Coronary artery (tissue), 2 donors: Measurements from ENCODE around the gene KAZN.

Experiments used
- DNase-seq: peaks from one replicate; pipeline ENCODE4 v3.0.0-alpha.2; 2017; ENCODE audit warnings: low spot score
- H3K27ac ChIP-seq, 2 donors: fragments of 200-600 bp; sonication (generic); one replicate each; pipeline ENCODE4 v1.5.1; 2016 to 2019
- H3K4me3 ChIP-seq: fragments of 200-600 bp; sonication (generic); 2 replicates; pipeline ENCODE4 v1.5.1; 2016; ENCODE audit warnings: mild to moderate bottlenecking, moderate library complexity
- TF ChIP-seq, protein P1 (sequence below): fragments of 200-600 bp; sonication (generic); IDR thresholded peaks from one replicate; pipeline ENCODE4 v1.5.1; 2019; ENCODE audit warnings: antibody characterized with exemption

The KAZN gene

DNA sequence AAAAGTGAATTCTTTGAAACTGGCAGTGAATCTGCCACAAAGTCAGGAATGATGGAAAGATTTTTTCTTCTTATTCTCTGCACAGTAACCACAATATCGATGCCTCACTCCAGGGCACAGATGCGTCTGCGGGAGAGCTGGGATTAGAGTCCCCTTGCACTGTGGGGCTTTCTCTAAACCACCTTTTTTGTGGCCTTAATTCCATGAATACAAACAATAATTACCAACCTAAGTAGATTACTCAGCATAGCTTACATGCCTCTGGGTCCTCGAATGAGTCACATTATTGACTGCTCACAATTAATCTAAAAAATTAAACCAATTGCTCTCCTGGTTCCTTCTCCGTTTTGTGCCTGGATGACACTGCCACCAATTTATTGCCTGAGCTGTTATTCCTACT lies 125.8 kb downstream of the KAZN start:
- no peak for DNase-seq
- Histone ChIP-seq H3K27ac (no peak overlapping the region), H3K4me3 (no peak overlapping the region)
- TF ChIP-seq, protein P1, sequence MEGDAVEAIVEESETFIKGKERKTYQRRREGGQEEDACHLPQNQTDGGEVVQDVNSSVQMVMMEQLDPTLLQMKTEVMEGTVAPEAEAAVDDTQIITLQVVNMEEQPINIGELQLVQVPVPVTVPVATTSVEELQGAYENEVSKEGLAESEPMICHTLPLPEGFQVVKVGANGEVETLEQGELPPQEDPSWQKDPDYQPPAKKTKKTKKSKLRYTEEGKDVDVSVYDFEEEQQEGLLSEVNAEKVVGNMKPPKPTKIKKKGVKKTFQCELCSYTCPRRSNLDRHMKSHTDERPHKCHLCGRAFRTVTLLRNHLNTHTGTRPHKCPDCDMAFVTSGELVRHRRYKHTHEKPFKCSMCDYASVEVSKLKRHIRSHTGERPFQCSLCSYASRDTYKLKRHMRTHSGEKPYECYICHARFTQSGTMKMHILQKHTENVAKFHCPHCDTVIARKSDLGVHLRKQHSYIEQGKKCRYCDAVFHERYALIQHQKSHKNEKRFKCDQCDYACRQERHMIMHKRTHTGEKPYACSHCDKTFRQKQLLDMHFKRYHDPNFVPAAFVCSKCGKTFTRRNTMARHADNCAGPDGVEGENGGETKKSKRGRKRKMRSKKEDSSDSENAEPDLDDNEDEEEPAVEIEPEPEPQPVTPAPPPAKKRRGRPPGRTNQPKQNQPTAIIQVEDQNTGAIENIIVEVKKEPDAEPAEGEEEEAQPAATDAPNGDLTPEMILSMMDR = no peak

DNA sequence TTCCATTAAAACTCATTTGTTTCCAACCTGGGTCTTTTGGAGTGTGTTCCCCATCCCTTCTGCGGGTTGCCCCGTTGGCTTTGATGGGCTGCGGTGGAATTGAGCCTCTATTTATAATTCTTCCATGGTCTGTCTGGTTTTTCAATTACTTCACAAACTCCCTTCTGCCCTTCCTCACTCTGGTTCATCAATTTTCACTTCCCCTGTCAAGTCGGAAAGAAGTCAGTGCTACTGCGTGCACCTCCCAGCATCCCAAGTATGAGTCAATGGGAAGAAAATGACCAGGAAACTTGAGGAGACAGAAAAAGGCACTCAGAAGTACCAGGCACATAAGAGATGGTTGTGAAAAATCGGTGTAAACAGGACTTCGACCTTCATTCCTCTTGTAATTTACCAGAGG lies 126.2 kb downstream of the KAZN start:
- TF ChIP-seq, protein P1 = no peak
- no peak for DNase-seq
- H3K27ac ChIP-seq = no peak overlapping the region
- no peak overlapping the region for H3K4me3 ChIP-seq

DNA sequence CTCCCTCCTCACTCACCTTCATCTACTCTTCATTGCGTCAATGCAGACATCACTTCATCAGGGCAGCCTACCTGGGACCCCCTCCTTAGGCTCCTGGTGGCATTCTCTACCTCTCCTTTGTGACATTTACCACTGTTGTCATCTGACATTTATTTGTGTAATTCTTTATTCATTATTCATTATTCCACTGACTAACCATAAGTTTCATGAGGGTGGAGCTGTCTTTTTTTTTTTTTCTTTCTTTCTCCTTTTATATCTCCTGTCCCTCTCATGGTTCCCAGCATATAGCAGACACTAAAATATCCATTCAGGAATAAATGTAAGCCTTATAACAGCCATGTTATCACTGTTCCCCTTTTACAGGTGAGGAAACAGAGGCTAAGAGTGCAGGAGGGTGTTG lies 126.8 kb downstream of the KAZN start:
- TF ChIP-seq, protein P1 = no peak
- H3K27ac ChIP-seq = no peak overlapping the region
- H3K4me3 ChIP-seq = no peak overlapping the region
- DNase-seq = no peak

DNA sequence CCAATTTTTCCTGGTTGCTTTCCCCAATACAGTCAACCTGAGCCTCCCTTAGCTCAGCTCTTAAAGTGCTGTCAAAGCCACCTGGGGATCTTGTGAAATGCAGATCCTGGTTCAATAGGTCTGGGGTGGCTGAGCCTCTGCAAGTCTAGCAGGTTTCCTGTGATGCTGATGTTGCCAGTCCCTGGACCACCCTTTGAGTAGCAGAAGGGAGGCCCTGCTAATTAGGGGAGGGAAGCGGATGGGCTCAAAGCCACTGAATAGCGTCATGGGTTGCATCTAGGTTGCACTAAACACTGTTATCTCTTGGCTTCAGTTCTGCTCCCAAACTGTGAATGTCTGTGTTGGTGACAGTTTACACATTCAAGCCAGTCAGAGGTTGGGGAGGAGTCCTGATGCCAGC lies 127.2 kb downstream of the KAZN start:
- TF ChIP-seq, protein P1 = no peak
- no peak for DNase-seq

DNA sequence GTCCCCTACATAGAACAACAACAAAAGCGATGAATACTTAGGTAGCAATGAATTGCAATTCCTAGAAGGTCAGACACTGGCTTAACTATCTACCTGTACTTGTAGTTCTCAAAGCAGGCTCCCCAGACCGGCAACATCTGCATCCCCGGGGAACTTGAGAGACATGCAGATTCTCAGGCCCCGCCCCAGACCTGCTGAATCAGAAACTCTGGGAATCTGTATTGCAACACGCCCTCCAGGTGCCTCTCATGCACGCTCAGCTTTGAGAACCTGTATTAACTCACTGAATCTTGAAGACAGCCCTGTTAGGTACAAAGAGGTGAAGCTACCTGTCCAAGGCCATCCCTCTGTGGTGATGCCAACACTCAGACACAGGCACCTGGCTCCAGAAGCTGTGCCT lies 128.1 kb downstream of the KAZN start:
- DNase-seq = no peak
- TF ChIP-seq, protein P1 = no peak
- no peak overlapping the region for H3K27ac ChIP-seq
- no peak overlapping the region for H3K4me3 ChIP-seq

More for the DNA sequence above, 127.2 kb downstream of the KAZN start:
- Histone ChIP-seq H3K27ac (no peak overlapping the region), H3K4me3 (no peak overlapping the region)

DNA sequence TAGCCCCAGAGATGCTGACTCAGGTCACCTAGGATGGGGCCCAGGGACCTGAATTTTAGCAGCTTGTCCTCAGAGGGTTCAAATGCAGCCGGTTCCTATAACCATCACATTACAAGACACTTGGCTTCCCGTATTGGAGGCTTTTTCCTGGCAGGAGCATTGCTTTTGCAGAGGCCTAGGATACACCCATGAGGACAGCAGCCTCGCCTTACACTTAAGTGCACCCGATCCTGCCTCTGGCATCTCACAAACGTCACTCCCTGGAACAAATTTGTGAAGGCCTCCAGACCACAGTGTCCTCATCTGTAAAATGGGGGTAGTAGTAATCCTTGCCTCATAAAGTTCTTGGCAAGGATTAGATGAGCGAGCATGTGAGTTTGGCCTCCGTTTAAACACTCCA lies 130.0 kb downstream of the KAZN start:
- no peak for DNase-seq
- Histone ChIP-seq H3K4me3 (no peak overlapping the region), H3K27ac (no peak overlapping the region)
- TF ChIP-seq, protein P1 = no peak

DNA sequence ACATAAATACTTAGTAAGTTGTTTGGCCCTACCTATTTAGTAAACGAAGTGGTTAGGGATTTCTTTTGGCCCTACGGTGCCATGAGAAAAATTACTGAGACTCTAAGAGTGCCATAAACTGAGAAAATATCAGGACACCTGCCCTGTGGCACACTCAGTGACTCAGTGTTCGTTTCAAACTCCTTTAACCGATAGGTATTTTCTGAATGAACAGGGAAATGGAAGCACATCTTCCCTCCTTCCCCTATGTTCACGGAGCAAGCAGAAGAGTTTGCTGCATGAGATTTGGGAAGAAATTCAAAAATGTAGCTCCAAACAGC lies 134.2 kb downstream of the KAZN start:
- Histone ChIP-seq H3K27ac (no peak overlapping the region), H3K4me3 (no peak overlapping the region)
- TF ChIP-seq, protein P1 = no peak
- DNase-seq = no peak
